Motor neuron (in vitro differentiated cells): ENCODE results near the gene NKIRAS1. TPM values are rescaled to one million over a fixed set of nuclear protein-coding genes. Genes with fewer than 3 reads are reported as not detected.

Experiments
- ATAC-seq, 8 experiments: fragments of 200-7000 bp; cut with Tn5 transposase; replicated peaks in 6 of 8; 2 replicates each; pipeline ENCODE4 v1.8.0; 2021; ENCODE audit warnings: mild to moderate bottlenecking in 8 of 8, moderate library complexity in 8 of 8
- H3K27ac ChIP-seq, 2 donors: fragments of 250-450 bp; sonication (Bioruptor Pico); 2 replicates each; pipeline ENCODE4 v1.9.0; 2021; ENCODE audit warnings: antibody characterized with exemption in 2 of 2, mild to moderate bottlenecking in 2 of 2, moderate library complexity in 1 of 2
- H3K4me1 ChIP-seq, 2 donors: fragments of 250-450 bp; sonication (Bioruptor Pico); replicated peaks in 1 of 2; 2 replicates each; pipeline ENCODE4 v1.6.1; 2021; ENCODE audit warnings: antibody characterized with exemption in 2 of 2, mild to moderate bottlenecking in 2 of 2, moderate library complexity in 1 of 2
- H3K4me3 ChIP-seq, 5 donors: fragments of 250-450 bp; sonication (Bioruptor Pico); 2 replicates each; pipeline ENCODE4 v1.9.0; 2021; ENCODE audit warnings: antibody characterized with exemption in 5 of 5, mild to moderate bottlenecking in 5 of 5, moderate library complexity in 4 of 5
- WGBS, 10 experiments: fragments of 450-650 bp; shearing (Covaris generic); methylation state at CpG; one replicate each; pipeline ENCODE4 v1.0.0; 2022; 5-methylcytosine and 5-hydroxymethylcytosine counted together
- in situ Hi-C, 9 experiments: fragments of 400-800 bp; cut with MboI; loops; one replicate each; pipeline ENCODE4 v1.15.0; 2021; ENCODE audit warnings: low sequenced_read_pairs in 9 of 9, low pct_unique_long_range_greater_than_20kb in 2 of 9; ENCODE audit not compliant: unreplicated experiment in 9 of 9
- total RNA-seq, 8 experiments: library from RNA; unstranded; fragments of 300-600 nt; gene quantifications; 2 replicates each; pipeline versions ENCODE4 v1.2.3 to v1.2.4, GENCODE V29; 2022

NKIRAS1 gene
- total RNA-seq, 8 experiments from 2014 or later, result 17.5 to 44.1 (median 24.4) TPM

DNA sequence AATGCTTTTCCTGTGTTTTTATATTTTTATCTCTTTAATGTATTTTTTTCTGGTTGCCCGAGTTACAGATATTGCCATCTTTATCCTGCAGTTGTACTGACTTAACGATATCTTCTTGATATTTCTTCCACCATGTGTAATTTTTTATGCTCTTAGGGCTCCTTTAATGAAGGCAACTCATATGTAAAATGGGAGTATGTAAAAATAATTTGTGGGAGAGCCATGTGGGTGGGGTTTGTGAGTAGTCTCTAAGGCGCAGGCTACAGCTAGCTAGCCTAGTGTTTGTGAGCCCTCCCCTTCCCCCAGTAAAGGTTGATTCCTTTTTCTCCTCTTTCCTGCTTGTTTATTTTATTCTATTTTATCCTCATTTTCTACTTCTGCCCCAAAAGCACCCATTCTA, 72.9 kb downstream of the NKIRAS1 start:
- no peak overlapping the region for H3K4me3 ChIP-seq
- no peak overlapping the region for H3K27ac ChIP-seq
- in situ Hi-C loops, result no loop called here
- H3K4me1 ChIP-seq, result peaks cover 9 to 13% of the 10 kb centered on the region in 2 donors
- WGBS, 10 experiments, result 53 to 100% (median 95%) methylated on average over 1 to 3 of the region's 3 CpGs; no CpG with 5 or more reads in 1 of the 10 experiments
- peak in 3 of 8 experiments; percentile 52 to 81 (median 53) for ATAC-seq

Other genes starting within 250 kb of the NKIRAS1 start
- gene UBE2E1, start 111.0 kb downstream of the NKIRAS1 start, total RNA-seq, result 100 to 1,000 TPM in 6 of 8 experiments, 10 to 100 TPM in 2; 89.3 to 206 (median 112) TPM
- gene RPL15, start 142 bp upstream of the NKIRAS1 start, total RNA-seq, result 1,000 to 10,000 TPM; 1,411 to 3,853 (median 2,170) TPM
- gene NR1D2, start 28.3 kb upstream of the NKIRAS1 start, total RNA-seq, result 10 to 100 TPM in 7 of 8 experiments, 1 to 10 TPM in 1; 9.9 to 41.3 (median 16.6) TPM